SK-N-MC (cell line): Measurements from ENCODE around the gene CLDN19.

Experiments used
- EZH2 ChIP-seq: fragments of 200-600 bp; sonication (generic); IDR thresholded peaks from one replicate; pipeline ENCODE4 v1.6.1; 2017; ENCODE audit warnings: antibody characterized with exemption
- FOXP2 ChIP-seq: optimal IDR thresholded peaks from 2 replicates; pipeline ENCODE3; 2011; ENCODE audit warnings: mild to moderate bottlenecking, moderate library complexity; ENCODE audit not compliant: insufficient read depth; ENCODE audit errors: extremely low read length, control extremely low read depth
- POLR2AphosphoS5 ChIP-seq: IDR thresholded peaks from 2 replicates; pipeline ENCODE4 v1.6.1; 2012; ENCODE audit warnings: mild to moderate bottlenecking, low read depth, low read length, borderline replicate concordance

DNA sequence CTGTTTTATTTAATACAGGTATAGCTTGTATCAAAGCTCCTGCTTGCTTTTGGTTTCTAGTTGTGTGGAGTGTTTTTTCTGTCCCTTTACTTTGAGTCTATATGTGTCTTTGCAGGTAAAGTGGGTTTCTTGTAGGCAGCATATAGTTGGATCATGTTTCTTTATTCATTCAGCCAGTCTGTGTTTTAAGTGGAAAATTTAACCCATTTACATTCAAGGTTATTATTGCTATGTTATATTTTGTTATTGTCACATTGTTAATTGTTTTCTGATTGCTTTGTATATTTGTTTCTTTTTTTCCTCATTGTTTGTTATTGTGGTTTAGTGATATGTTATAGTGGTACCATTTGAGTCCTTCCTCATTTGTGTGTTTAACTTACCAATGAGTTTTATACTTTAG lies 26.7 kb downstream of the CLDN19 start:
- TF ChIP-seq EZH2 (no peak), POLR2AphosphoS5 (no peak), FOXP2 (no peak)
